HG03108 (cell line): ENCODE measurements around the gene COPG2.

ENCODE experiments used
- ATAC-seq: cut with Tn5 transposase; IDR thresholded peaks from one replicate; pipeline ENCODE4 v1.9.1; 2021; ENCODE audit warnings: moderate library complexity; ENCODE audit not compliant: unreplicated experiment

The COPG2 gene

GRCh38 chr7:130500910-130501309 is 167.6 kb downstream of the COPG2 start:
- ATAC-seq = no peak

DNA sequence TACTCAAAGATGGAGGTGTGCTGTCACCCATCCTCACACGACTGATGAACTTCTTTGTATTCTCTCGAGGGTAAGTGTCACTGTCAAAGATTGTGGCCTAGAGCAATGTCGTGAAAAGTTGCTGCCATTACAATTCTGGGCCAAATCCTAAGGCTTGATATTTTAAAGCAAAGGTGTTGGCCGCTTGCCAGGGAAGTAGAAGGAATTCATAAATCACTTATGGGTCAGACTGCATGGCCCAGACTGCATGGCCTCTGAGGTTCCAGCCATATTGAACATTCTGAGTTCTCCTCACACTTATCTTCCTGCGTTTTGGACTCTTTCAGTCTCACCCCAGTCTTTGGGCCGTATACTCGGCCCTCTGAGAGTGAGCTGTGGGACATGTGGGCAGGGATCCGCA is 168.1 kb downstream of the COPG2 start:
- ATAC-seq = no peak

- ATAC-seq = no peak
Measured at GRCh38 chr7:130494431-130494858, 174.1 kb downstream of the COPG2 start.

- ATAC-seq = no peak
Measured at GRCh38 chr7:130493275-130493873, 175.2 kb downstream of the COPG2 start.

DNA sequence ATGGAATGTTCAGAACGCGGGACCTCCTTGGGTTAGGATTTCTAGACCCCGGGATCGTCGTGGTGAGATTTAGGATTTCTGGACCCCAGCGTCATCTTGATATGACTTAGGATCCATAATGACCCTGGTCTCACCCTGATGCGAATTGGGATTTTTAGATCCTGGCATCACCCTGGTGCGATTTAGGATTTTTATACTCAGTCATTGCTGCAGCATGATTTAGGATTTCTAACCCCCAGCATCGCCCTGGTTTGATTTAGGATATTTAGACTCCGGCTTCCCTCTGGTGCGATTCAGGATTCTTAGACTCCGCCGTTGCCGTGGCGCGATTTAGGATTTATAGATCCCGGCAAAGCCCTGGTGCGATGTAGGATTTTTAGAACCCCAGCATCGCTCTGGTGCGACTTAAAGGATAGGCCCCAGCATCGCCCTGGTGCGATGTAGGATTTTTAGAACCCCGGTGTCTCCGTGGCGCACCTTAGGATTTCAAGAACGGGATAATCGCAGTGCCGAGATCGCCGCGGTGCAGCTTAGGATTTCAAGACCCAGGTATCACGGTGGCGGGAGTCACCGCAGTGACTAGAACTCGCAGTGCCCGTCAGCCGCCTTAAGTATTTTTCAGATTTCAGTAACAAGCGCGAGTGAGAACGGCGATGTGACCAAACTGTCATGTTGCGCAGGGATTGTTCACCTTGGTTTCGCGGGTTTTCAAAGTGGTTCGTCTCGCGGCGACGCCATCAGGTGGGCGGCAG is 175.8 kb downstream of the COPG2 start:
- no peak for ATAC-seq

DNA sequence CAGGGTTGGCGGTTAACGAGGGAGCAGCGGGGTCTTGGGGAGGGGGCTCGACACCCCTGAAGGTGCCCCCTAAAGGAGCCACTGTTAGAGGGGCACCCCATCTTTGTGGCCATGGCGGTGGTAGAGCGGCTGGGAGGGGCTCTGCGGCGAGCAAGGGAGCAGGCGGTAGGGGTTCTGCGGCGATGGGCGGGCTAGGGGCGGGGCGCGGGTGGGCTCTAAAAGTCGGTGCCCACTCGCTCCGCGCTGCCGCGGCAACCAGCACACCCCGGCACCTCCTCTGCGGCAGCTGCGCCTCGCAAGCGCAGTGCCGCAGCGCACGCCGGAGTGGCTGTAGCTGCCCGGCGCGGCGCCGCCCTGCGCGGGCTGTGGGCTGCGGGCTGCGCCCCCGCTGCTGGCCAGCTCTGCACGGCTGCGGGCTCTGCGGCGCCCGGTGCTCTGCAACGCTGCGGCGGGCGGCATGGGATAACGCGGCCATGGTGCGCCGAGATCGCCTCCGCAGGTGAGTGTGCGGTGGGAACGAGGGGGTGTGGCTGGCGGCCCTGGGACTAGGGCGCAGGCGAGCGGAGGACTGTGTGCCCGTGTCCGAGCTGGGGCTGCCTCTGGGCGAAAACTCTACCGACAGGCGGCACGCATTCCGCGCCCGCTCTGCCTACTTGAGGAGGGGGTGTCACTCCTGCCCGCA is 176.6 kb downstream of the COPG2 start, which contains the start of gene MEST:
MEST (plus strand) TSS at position 245 of the 682 bp plus-strand sequence; CDS start at position 474, 229 bp downstream.
- no peak for ATAC-seq

DNA sequence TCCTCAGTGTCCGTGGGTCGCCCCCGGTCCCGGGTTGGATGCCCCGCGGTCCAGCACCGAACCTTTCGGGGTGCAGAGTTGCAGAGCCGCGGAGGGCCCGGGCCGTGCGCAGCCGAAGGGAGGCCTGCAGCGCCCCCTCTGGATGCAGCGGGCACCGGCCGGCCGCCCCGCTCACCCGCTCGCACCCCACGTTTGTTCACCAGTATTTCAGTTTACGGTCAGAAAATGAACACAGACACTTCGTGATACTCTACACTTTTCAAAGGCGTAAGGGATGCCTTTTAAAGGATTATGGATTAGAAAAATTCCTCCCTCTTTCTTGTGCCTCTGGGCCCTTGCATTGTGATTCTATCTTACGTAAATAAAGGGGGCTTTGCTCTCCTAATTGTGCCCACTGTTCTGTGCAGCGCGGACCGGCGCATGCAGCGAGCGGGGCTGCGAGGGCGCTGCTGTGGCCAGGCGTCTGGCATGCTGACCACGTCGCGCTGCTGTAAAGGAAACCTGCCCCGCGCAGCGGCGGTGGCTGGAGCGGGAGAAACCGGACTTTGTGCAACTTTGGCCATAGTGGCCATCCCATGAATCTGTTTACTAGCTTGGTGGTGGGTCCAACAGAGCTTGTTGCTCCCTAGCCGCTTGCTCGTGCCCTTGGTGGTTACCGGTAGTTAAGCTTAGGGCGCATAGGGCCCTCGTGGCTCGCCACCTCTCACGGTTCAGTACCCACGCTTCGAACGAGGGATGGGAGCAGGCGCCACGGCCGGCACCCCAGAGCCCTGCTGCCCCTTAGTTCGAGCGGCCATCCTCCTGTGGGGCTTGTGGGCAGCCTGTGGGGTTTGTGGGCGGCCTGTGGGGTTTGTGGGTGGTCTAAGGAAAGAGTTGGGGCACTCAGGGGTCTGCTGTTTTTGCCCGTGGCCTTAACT is 177.4 kb downstream of the COPG2 start:
- ATAC-seq = no peak

GRCh38 chr7:130490311-130490791 is 178.2 kb downstream of the COPG2 start:
- ATAC-seq = no peak

- no peak for ATAC-seq
Measured at GRCh38 chr7:130489140-130489983, 179.2 kb downstream of the COPG2 start.

- no peak for ATAC-seq
Measured at GRCh38 chr7:130488392-130489139, 180.0 kb downstream of the COPG2 start.

GRCh38 chr7:130486954-130487436 is 181.6 kb downstream of the COPG2 start:
- ATAC-seq = no peak

GRCh38 chr7:130486114-130486953 is 182.2 kb downstream of the COPG2 start:
- no peak for ATAC-seq

- ATAC-seq = no peak
Measured at GRCh38 chr7:130485734-130486113, 182.8 kb downstream of the COPG2 start.

- no peak for ATAC-seq
Measured at GRCh38 chr7:130483031-130483430, 185.5 kb downstream of the COPG2 start.

- no peak for ATAC-seq
Measured at GRCh38 chr7:130481898-130482297, 186.7 kb downstream of the COPG2 start.

DNA sequence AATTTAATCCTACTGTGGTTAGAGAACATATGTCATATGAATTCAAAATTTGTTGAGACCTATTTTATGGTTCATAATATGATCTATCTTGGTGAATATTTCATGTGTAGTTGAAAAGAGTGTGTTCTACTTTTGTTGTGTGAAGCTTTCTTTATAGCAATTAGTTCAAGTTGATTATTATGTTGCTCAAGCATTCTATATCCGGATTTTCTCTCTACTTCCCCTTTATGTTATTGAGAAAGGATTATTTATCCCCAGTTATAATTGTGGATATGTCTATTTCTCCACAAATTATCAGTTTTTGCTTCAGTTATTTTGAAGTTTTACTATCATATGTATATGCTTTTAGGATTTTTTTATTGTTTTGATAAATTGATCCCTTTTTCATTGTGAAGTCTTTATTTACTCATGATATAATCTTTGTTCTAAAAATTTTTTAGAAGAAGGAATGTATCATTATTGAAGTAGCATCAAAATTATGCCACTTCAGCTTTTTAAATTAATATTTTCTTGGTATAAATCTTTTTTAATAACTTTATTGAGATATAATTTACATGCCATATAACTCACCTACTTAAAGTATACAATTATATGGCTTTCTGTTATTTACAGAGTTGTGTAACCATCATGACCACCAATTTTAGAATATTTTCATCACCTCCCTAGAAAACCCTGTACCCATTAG is 188.7 kb downstream of the COPG2 start:
- no peak for ATAC-seq

GRCh38 chr7:130478991-130479390 is 189.6 kb downstream of the COPG2 start:
- ATAC-seq = no peak
